ENCODE data around the gene ROBO2.
A peak's percentile ranks its signal among the peaks of the same experiment; 100 is the strongest.

ROBO2 gene

DNA sequence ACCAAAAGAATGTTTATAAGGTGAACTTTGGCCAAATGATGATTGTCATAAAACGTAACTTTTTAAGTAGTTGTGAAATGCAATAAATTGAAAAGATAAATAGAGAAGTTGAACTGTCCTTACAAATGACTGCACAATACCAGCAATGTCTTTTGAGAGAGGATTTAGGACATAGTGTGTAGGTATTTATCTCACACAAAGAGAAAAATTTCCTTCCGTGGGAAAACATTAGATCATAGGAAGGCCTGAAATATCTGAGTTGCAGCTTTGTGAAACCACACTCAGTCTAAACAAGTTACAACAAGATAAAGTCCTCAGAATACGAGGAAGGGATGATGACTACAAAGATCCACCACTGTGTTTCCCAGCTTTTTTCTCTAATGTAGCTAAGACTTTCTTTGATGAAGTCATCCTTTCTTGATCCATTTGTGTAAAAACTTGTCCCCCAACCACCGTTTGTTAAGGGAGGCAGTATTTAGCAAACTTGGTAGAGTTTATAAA, 16.0 kb downstream of the ROBO2 start:
- Histone ChIP-seq H3K4me1 (peaks cover 31% of the 10 kb centered on the region), H3K9me3 (no peaks in the 10 kb centered on the region), H3K4me3 (ENCODE audit: low read depth, low read length) (no peak overlapping the region), H3K36me3 (no peaks in the 10 kb centered on the region), H3K27me3 (no peaks in the 10 kb centered on the region)
- TF ChIP-seq, protein P1, sequence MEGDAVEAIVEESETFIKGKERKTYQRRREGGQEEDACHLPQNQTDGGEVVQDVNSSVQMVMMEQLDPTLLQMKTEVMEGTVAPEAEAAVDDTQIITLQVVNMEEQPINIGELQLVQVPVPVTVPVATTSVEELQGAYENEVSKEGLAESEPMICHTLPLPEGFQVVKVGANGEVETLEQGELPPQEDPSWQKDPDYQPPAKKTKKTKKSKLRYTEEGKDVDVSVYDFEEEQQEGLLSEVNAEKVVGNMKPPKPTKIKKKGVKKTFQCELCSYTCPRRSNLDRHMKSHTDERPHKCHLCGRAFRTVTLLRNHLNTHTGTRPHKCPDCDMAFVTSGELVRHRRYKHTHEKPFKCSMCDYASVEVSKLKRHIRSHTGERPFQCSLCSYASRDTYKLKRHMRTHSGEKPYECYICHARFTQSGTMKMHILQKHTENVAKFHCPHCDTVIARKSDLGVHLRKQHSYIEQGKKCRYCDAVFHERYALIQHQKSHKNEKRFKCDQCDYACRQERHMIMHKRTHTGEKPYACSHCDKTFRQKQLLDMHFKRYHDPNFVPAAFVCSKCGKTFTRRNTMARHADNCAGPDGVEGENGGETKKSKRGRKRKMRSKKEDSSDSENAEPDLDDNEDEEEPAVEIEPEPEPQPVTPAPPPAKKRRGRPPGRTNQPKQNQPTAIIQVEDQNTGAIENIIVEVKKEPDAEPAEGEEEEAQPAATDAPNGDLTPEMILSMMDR (IDR thresholded peaks at IDR 0.05; ENCODE audit: low read depth, low read length) = no peak
- DNase-seq = no peak

DNA sequence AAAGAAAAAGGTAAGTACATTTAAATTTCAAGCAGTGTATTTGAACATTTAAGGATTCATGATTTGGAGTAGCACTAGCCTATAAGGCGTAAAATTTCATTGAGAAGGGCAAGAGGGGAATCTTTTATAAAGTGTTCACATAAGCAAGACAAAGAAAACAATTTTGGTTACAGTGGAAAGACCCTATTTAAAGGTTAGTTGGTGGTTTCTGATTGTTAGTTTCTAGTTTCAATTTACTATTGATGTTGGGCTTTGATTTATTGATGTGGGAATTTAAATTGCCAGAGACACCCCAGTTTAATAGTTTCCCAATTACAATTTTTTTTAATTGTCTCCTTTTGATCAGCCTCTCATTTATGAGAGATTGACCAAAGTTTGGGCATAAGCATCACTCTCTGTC, 19.5 kb downstream of the ROBO2 start:
- no peaks in the 10 kb centered on the region for H3K27me3 ChIP-seq
- H3K4me3 ChIP-seq (ENCODE audit: low read depth, low read length) = no peak overlapping the region
- no peak for DNase-seq
- H3K4me1 ChIP-seq = peaks cover 2% of the 10 kb centered on the region; the same call in 1 of the 2 replicates
- H3K36me3 ChIP-seq = no peaks in the 10 kb centered on the region
- TF ChIP-seq, protein P1 (IDR thresholded peaks at IDR 0.05; ENCODE audit: low read depth, low read length) = no peak
- no peaks in the 10 kb centered on the region; the same call in 1 of the 2 replicates for H3K9me3 ChIP-seq

DNA sequence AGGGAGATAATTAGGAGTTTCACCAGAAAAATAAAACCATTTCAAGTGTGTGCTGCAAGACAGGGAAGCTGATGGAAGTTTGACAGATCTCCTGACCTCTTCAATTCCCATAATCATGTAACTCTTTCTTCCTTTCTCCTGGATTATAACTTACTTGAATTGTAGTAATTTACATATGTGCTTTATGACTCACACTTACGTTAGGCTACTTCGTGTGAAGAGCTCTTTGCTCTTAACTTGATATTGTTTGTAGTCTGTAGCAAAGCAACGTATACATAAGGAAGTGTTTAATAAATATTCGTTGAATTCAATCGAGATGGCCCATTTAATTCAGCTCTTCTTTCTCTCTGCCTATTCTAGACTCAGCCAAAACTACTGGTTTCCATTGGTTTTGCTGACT, 23.5 kb downstream of the ROBO2 start:
- TF ChIP-seq, protein P1 (IDR thresholded peaks at IDR 0.05; ENCODE audit: low read depth, low read length) = no peak
- no peak for DNase-seq
- H3K9me3 ChIP-seq = no peaks in the 10 kb centered on the region; the same call in 1 of the 2 replicates
- H3K27me3 ChIP-seq = no peaks in the 10 kb centered on the region
- no peaks in the 10 kb centered on the region for H3K36me3 ChIP-seq
- no peak overlapping the region for H3K4me3 ChIP-seq (ENCODE audit: low read depth, low read length)
- H3K4me1 ChIP-seq = peaks cover 13% of the 10 kb centered on the region

DNA sequence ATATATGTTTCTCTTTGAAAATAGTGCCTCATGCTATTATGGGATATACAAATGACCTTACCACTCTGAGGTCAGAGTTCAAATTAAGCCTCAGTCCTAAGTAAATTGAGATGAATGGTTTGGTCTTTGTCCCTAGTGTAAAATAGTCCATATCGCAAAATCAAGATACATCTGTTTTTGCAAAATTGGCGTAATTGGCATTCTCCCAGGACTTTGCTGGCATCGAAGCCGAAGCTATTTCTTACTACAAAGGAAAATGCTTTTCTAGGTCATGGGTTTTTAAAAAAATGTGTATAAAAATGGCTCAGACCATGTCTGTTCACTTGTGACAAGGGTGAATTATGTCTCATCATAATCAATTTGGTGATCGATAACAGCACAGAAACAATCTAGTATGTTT, 25.9 kb downstream of the ROBO2 start:
- H3K9me3 ChIP-seq = no peaks in the 10 kb centered on the region; the same call in 1 of the 2 replicates
- H3K27me3 ChIP-seq = no peaks in the 10 kb centered on the region
- H3K4me1 ChIP-seq = peaks cover 14% of the 10 kb centered on the region
- peak; percentile 29 for DNase-seq
- H3K4me3 ChIP-seq (ENCODE audit: low read depth, low read length) = no peak overlapping the region
- TF ChIP-seq, protein P1 (IDR thresholded peaks at IDR 0.05; ENCODE audit: low read depth, low read length) = no peak
- no peaks in the 10 kb centered on the region for H3K36me3 ChIP-seq

DNA sequence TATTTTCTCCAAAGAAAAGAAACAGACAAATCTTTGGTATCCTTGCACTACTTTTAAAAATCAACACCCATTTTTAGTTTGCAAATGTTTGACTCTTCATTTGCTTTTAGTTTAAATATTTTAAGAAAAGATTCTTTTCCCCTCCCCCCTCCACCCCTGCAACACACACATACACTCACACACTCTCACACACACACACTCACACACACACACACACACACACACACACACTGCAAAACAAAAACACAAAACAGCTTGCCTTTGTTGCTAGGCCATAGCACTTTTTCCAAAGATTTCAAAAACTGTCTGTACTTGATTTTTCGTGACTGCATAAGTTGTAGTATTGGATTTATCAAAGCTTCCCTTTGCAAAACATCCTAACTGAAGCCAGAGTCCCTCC, 26.9 kb downstream of the ROBO2 start:
- no peak overlapping the region for H3K4me3 ChIP-seq (ENCODE audit: low read depth, low read length)
- no peaks in the 10 kb centered on the region for H3K27me3 ChIP-seq
- TF ChIP-seq, protein P1 (IDR thresholded peaks at IDR 0.05; ENCODE audit: low read depth, low read length) = no peak
- no peaks in the 10 kb centered on the region for H3K36me3 ChIP-seq
- H3K4me1 ChIP-seq = peaks cover 15% of the 10 kb centered on the region
- no peaks in the 10 kb centered on the region; the same call in 1 of the 2 replicates for H3K9me3 ChIP-seq
- DNase-seq = no peak

DNA sequence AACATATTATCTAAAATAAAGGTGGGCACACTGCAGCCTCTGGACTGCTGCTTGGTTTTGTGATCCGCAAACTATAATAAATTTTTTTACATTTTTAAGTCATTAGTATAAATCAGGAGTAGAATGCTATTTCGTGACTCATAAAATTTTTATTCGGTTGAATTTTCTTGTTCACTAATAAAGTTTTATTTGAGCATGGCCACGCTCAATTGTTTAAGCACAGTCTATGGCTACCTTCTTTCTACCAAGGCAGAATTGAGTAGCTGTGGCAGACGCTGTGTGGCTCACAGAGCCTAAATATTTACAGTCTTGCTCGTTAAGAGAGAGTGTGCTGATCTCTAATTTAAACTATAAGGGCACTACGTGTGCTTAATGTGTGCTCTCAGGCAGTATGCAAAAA, 28.9 kb downstream of the ROBO2 start:
- no peaks in the 10 kb centered on the region for H3K27me3 ChIP-seq
- DNase-seq = no peak
- no peaks in the 10 kb centered on the region for H3K36me3 ChIP-seq
- TF ChIP-seq, protein P1 (IDR thresholded peaks at IDR 0.05; ENCODE audit: low read depth, low read length) = no peak
- H3K4me1 ChIP-seq = peaks cover 23% of the 10 kb centered on the region
- no peaks in the 10 kb centered on the region for H3K9me3 ChIP-seq
- H3K4me3 ChIP-seq (ENCODE audit: low read depth, low read length) = no peak overlapping the region
